Osteoblast (primary cell): Measurements from ENCODE around the gene FOXRED2. TPM values are rescaled to one million over a fixed set of nuclear protein-coding genes. Genes with fewer than 3 reads are reported as not detected.

Experiments used
- DNase-seq: peaks from one replicate; pipeline ENCODE4 v3.0.0; 2011; ENCODE audit warnings: low spot score, mixed read lengths; ENCODE audit not compliant: insufficient read length; ENCODE audit errors: missing footprints
- H2AFZ ChIP-seq: 2 replicates; pipeline ENCODE4 v1.6.0; 2011; ENCODE audit warnings: mild to moderate bottlenecking, low read length
- H3K27ac ChIP-seq: 2 replicates; pipeline ENCODE4 v1.5.1; 2011; ENCODE audit warnings: mild to moderate bottlenecking, low read depth, low read length, moderate library complexity
- H3K27me3 ChIP-seq: 2 replicates; pipeline ENCODE4 v1.6.0; 2012; ENCODE audit warnings: mild to moderate bottlenecking, control low read depth, inconsistent platforms, low read length, moderate library complexity; ENCODE audit not compliant: insufficient read depth
- H3K36me3 ChIP-seq: 2 replicates; pipeline ENCODE4 v1.5.1; 2011; ENCODE audit warnings: mild to moderate bottlenecking, low read length, control low read depth, moderate library complexity; ENCODE audit not compliant: insufficient read depth
- H3K4me1 ChIP-seq: 2 replicates; pipeline ENCODE4 v1.5.1; 2011; ENCODE audit warnings: mild to moderate bottlenecking, low read length, control low read depth, moderate library complexity; ENCODE audit not compliant: insufficient read depth
- H3K4me2 ChIP-seq: 2 replicates; pipeline ENCODE4 v1.6.0; 2011; ENCODE audit warnings: mild to moderate bottlenecking, low read length; ENCODE audit not compliant: insufficient read depth
- H3K4me3 ChIP-seq: fragments of 200-600 bp; sonication (generic); 3 replicates; pipeline ENCODE4 v1.5.1; 2012; ENCODE audit warnings: mild to moderate bottlenecking, low read length, inconsistent platforms; ENCODE audit not compliant: insufficient read depth
- H3K79me2 ChIP-seq: 2 replicates; pipeline ENCODE4 v1.6.0; 2012; ENCODE audit warnings: mild to moderate bottlenecking, low read length, control low read depth, inconsistent platforms; ENCODE audit not compliant: insufficient read depth
- H3K9me3 ChIP-seq: 2 replicates; pipeline ENCODE4 v1.5.1; 2011; ENCODE audit warnings: low read depth, low read length, control low read depth
- H4K20me1 ChIP-seq: 2 replicates; pipeline ENCODE4 v1.6.0; 2012; ENCODE audit warnings: mild to moderate bottlenecking, low read length, control low read depth; ENCODE audit not compliant: insufficient read depth
- total RNA-seq: library from RNA; depleted of rRNA; stranded (reverse); fragments of >200 nt; gene quantifications from 2 replicates; pipeline ENCODE4 v1.2.3, GENCODE V29; 2012
- TF ChIP-seq, protein P1 (sequence below): IDR thresholded peaks from 2 replicates; pipeline ENCODE4 v1.5.1; 2011; ENCODE audit warnings: mild to moderate bottlenecking, low read depth, low read length, moderate library complexity; ENCODE audit errors: extremely low read depth

Gene FOXRED2
- total RNA-seq, 1 donor = 16.3 TPM

DNA sequence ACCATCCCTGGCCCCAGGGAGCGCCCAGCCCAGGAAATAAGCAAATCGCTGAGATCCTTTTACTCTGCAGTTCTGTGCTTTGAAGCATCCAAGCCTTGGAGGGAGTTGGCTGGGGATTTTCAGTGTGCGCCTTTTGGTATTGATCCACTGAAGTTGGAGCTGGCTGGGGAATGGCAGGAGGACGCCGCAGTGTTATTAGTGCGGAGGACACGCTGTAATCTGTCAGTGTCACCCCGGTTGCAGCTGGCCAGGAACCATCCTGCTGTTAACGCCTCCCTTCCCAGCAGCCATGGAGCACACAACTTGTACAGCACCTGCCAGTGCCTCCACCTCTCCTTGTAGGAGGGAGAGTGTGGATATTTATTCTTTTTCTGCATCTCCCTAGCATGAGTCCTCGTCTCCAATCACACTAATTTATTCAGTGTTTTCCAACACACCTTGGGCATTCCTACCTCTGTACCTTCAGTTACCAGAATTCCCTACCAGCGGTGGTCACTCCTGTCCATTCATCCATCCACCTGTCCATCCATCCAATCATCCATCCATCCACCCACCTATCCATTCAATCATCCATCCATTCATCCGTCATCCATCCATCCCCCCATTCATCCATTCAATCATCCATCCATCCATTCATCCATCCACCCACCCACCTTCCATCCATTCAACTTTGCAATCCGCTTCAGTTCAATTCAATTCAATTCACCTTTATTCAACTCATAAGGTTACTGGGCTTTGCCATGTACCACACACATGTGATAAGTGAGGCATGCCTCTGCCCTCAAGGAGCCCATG lies 44.1 kb upstream of the FOXRED2 start:
- H3K27ac ChIP-seq = no peak overlapping the region
- no peak overlapping the region for H3K4me3 ChIP-seq
- H3K9me3 ChIP-seq = no peaks in the 10 kb centered on the region
- no peaks in the 10 kb centered on the region for H3K36me3 ChIP-seq
- peaks cover 10% of the 10 kb centered on the region for H3K4me1 ChIP-seq
- no peaks in the 10 kb centered on the region for H3K79me2 ChIP-seq
- no peaks in the 10 kb centered on the region for H4K20me1 ChIP-seq
- H3K4me2 ChIP-seq = no peak overlapping the region
- no peak overlapping the region for H2AFZ ChIP-seq
- DNase-seq = no peak
- TF ChIP-seq, protein P1, sequence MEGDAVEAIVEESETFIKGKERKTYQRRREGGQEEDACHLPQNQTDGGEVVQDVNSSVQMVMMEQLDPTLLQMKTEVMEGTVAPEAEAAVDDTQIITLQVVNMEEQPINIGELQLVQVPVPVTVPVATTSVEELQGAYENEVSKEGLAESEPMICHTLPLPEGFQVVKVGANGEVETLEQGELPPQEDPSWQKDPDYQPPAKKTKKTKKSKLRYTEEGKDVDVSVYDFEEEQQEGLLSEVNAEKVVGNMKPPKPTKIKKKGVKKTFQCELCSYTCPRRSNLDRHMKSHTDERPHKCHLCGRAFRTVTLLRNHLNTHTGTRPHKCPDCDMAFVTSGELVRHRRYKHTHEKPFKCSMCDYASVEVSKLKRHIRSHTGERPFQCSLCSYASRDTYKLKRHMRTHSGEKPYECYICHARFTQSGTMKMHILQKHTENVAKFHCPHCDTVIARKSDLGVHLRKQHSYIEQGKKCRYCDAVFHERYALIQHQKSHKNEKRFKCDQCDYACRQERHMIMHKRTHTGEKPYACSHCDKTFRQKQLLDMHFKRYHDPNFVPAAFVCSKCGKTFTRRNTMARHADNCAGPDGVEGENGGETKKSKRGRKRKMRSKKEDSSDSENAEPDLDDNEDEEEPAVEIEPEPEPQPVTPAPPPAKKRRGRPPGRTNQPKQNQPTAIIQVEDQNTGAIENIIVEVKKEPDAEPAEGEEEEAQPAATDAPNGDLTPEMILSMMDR = no peak
- H3K27me3 ChIP-seq = peaks cover 30% of the 10 kb centered on the region

DNA sequence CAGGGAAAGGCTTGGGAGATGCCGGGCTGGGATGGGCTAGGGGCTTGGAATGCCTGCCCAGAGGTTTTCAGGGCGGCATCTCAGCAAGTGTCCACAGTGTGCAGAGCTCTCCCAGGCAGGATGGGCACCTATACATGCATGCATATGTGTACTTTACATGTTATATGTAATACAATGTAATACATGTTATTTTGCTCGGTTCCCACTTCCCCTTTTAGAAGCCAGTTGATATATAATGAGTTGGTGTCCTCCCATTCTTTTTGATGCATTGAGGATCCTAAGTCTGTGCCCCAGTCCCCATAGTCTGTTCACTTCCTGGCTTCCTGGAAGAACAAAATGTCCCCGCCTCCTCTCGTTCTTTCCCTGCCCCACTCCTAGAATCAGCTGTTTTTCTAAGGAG lies 42.2 kb upstream of the FOXRED2 start:
- Histone ChIP-seq H3K79me2 (no peaks in the 10 kb centered on the region), H2AFZ (peak overlapping the region; percentile 47), H3K4me3 (no peak overlapping the region), H4K20me1 (no peaks in the 10 kb centered on the region), H3K27ac (no peak overlapping the region), H3K4me2 (no peak overlapping the region), H3K9me3 (no peaks in the 10 kb centered on the region), H3K27me3 (peaks cover 22% of the 10 kb centered on the region), H3K36me3 (no peaks in the 10 kb centered on the region), H3K4me1 (peaks cover 20% of the 10 kb centered on the region)
- TF ChIP-seq, protein P1 = no peak
- DNase-seq = no peak

DNA sequence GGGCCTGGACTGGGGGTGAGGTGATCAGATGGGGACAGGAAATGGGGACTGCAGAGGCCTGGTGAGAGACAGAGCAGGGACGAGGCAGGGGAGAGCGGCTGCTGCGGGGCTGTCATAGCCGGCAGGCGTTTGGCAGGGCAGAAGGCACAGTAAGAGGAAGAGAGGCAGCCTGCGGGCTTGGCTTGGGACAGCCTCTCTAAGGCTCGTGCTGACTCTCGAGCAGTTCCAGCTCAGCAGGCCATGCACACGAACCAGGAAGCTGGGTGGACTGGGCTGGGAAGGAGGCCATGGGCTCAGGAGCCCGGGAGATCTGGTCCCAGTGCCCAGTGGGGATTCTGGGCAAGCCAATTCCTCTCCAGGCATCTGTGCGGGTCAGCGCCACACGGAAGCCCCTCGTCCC lies 41.8 kb upstream of the FOXRED2 start:
- Histone ChIP-seq H3K27me3 (peaks cover 19% of the 10 kb centered on the region), H3K27ac (no peak overlapping the region), H3K4me1 (peaks cover 22% of the 10 kb centered on the region), H3K36me3 (no peaks in the 10 kb centered on the region), H3K9me3 (no peaks in the 10 kb centered on the region), H3K79me2 (no peaks in the 10 kb centered on the region), H3K4me3 (no peak overlapping the region), H2AFZ (peak overlapping the region; percentile 30), H3K4me2 (no peak overlapping the region), H4K20me1 (no peaks in the 10 kb centered on the region)
- peak; percentile 50 for DNase-seq
- TF ChIP-seq, protein P1 = no peak

DNA sequence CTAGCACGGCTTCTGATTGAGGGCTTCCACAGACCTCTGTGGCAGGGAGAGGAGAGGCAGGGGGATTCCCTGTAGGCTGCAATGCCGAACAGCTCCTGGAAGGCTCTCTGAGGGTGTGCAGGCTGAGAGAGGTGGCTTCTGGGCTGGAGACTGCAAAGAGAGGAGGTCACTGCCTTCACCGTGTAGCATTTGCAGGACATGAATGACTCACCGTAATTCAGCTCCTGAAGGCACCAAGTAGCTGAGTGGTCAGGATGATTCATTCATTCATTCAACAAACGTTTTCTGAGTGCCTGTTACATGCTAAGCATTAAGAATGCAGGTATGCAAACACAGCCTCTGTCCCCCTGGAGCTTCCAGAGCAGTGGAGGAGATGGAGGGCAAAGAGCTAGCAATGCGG lies 40.1 kb upstream of the FOXRED2 start:
- Histone ChIP-seq H3K27me3 (peaks cover 16% of the 10 kb centered on the region), H2AFZ (no peak overlapping the region), H3K4me2 (no peak overlapping the region), H3K36me3 (no peaks in the 10 kb centered on the region), H3K27ac (no peak overlapping the region), H3K4me3 (no peak overlapping the region), H3K4me1 (peaks cover 27% of the 10 kb centered on the region), H3K79me2 (no peaks in the 10 kb centered on the region), H4K20me1 (no peaks in the 10 kb centered on the region), H3K9me3 (no peaks in the 10 kb centered on the region)
- TF ChIP-seq, protein P1 = no peak
- DNase-seq = peak; percentile 94
